Gastroesophageal sphincter (tissue), 3 donors: ENCODE data around the gene SDK2.

Source experiments
- CTCF ChIP-seq, 4 experiments: fragments of 200-600 bp in 2 of 4; fragments of 450-650 bp in 2 of 4; sonication (generic) in 1 of 4; IDR thresholded peaks; one replicate each; pipeline ENCODE4 v1.5.1; 2017 to 2019; ENCODE audit warnings: antibody characterized with exemption in 4 of 4, mild to moderate bottlenecking in 2 of 4, moderate library complexity in 2 of 4
- POLR2A ChIP-seq, 2 donors: fragments of 450-650 bp; IDR thresholded peaks; one replicate each; pipeline ENCODE4 v1.6.1; 2017; ENCODE audit warnings: antibody characterized with exemption in 2 of 2, mild to moderate bottlenecking in 2 of 2, moderate library complexity in 1 of 2
- POLR2AphosphoS5 ChIP-seq: sonication (generic); formaldehyde crosslinking; IDR thresholded peaks from one replicate; pipeline ENCODE4 v1.6.1; 2017; ENCODE audit warnings: antibody characterized with exemption

- TF ChIP-seq POLR2A (IDR thresholded peaks at IDR 0.05) (no peak), POLR2AphosphoS5 (no peak), CTCF (IDR thresholded peaks at IDR 0.05) (no peak)
Observed at GRCh38 chr17:73678999-73679398, 34.8 kb upstream of the SDK2 start.
